Activated naive CD8-positive, alpha-beta T cell treated with anti-CD3 and anti-CD28 coated beads, Interleukin-2, amount 10 ng/mL, durations not matched to agents 7 days and 5 days (primary cell): Measurements from ENCODE around the gene IFNA2. TPM values are rescaled to one million over a fixed set of nuclear protein-coding genes. Genes with fewer than 3 reads are reported as not detected.
A peak's percentile ranks its signal among the peaks of the same experiment; 100 is the strongest.
"Not testable (repeated sequence)": the region's sequence is repeated elsewhere in the genome, so short reads cannot be mapped to it uniquely, and the experiment has no call there.

Experiments
- ATAC-seq: fragments of 150-1000 bp; cut with Tn5 transposase; one replicate; pipeline ENCODE4 v1.10.0; 2021; ENCODE audit warnings: low read depth, moderate library complexity
- POLR2A ChIA-PET: fragments of 350-600 bp; sonication (Branson Sonifier 250); formaldehyde crosslinking; loops from one replicate; lab custom pipeline; 2021; ENCODE audit warnings: antibody characterized with exemption; lab: Charles Lee
- DNase-seq: peaks from one replicate; pipeline ENCODE4 v3.0.0; 2021
- H3K27ac Mint-ChIP-seq: one replicate; pipeline ENCODE4 v1.8.0; 2022; ENCODE audit warnings: mild to moderate bottlenecking, mixed read lengths
- H3K27me3 Mint-ChIP-seq: one replicate; pipeline ENCODE4 v1.8.0; 2022; ENCODE audit warnings: mild to moderate bottlenecking, moderate library complexity, mixed read lengths
- H3K36me3 Mint-ChIP-seq: one replicate; pipeline ENCODE4 v1.8.0; 2021; ENCODE audit warnings: mild to moderate bottlenecking, mixed read lengths
- H3K4me1 Mint-ChIP-seq: one replicate; pipeline ENCODE4 v1.8.0; 2021; ENCODE audit warnings: mixed read lengths
- H3K4me3 Mint-ChIP-seq: one replicate; pipeline ENCODE4 v1.8.0; 2022; ENCODE audit warnings: mild to moderate bottlenecking, moderate library complexity, mixed read lengths
- H3K9me3 Mint-ChIP-seq: one replicate; pipeline ENCODE4 v1.8.0; 2021; ENCODE audit warnings: mixed read lengths
- total RNA-seq, 2 experiments: library from RNA; stranded (reverse); gene quantifications; one replicate each; pipeline ENCODE4 v1.2.3, GENCODE V29; 2021

IFNA2 gene
- not detected for total RNA-seq

DNA sequence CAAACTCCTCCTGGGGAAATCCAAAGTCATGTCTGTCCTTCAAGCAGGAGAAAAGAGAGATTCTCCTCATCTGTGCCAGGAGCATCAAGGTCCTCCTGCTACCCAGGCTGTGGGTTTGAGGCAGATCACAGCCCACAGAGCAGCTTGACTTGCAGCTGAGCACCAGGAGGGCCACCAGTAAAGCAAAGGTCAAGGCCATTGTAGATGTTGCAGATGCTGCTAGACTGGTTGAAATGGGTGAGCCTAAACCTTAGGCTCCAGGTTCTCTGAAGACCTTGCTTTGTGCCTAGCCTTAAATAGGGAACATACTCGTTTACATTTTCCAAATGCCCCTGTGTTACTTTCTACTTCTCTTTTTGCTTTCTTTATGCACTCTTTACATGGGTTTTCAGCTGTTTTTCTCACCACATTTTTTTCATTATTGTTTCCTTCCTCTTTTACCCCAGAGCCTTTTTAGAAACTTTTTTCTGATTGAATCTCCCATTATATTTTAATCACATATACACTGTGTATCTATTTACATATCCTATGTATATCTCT is at the start of gene IFNA2:
TSS of gene IFNA2 (minus strand) at position 268 of the 540 bp plus-strand sequence. CDS start at position 199, 69 bp downstream.
- Mint-ChIP-seq H3K4me3 (no peak within 1 kb of the TSS), H3K27me3 (peaks cover 32% of the 10 kb centered on the region), H3K27ac (no peak within 1 kb of the TSS), H3K4me1 (peaks cover 17% of the 10 kb centered on the region), H3K9me3 (peaks cover 5% of the 10 kb centered on the region), H3K36me3 (peaks cover 4% of the 10 kb centered on the region)
- POLR2A ChIA-PET = no interaction called here
- ATAC-seq (no peak), DNase-seq (no peak)

DNA sequence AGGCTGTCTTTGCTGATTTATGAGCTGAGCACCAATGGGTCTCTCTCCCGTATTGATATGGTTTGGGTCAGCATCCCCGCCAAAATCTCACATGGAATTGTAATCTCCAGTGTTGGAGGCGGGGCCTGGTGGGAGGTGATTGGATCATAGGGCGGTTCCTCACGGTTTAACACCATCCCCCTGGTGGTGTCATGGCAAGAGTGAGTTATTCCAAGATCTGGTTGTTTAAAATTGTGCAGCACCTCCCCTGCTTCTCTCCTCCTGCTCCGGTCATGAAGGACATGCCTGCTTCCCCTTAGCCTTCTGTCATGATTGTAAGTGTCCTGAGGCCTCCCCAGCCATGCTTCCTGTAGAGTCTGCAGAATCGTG is 49.8 kb upstream of the IFNA2 start:
- H3K36me3 Mint-ChIP-seq, H3K4me3 Mint-ChIP-seq, ATAC-seq, DNase-seq, H3K27ac Mint-ChIP-seq, POLR2A ChIA-PET, H3K4me1 Mint-ChIP-seq, H3K9me3 Mint-ChIP-seq: not testable (repeated sequence)
- H3K27me3 Mint-ChIP-seq = peaks cover 18% of the 10 kb centered on the region

DNA sequence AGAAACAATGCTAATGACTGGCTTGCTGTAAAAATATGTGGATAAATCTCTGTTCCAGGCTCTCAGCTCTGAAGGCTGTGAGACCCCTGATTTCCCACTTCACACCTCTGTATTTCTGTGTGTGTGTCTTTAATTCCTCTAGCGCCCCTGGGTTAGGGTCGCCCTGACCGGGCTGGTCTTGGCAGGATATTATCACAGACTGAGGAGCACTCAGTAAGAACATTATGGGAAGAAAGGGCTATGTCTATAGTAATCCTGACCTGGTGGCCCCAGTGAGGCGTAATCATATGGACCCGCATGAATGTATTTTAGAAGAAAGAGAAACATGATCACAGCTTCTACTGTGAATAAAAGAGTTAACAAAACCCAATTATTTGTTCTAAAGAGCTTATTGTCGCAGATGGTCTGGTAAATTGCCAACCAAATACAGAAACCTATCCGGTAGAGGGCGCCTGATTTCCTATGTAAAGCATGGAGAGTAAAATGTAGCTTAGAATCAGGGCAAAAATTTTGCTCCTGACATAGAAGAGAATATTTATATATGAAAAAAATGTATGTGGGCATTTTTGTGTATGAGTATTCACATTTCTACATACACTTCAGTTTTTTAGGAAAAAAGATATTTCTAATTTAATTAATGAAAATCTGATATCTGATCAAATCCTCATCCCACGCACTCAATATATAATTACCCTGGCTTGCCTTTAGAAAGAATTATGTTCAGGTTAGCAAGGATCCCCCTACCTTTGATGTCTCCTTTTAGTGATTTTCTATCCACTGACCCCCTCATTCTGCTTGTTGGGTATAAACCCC is 49.2 kb upstream of the IFNA2 start:
- no peak for ATAC-seq
- H3K36me3 Mint-ChIP-seq = no peaks in the 10 kb centered on the region

DNA sequence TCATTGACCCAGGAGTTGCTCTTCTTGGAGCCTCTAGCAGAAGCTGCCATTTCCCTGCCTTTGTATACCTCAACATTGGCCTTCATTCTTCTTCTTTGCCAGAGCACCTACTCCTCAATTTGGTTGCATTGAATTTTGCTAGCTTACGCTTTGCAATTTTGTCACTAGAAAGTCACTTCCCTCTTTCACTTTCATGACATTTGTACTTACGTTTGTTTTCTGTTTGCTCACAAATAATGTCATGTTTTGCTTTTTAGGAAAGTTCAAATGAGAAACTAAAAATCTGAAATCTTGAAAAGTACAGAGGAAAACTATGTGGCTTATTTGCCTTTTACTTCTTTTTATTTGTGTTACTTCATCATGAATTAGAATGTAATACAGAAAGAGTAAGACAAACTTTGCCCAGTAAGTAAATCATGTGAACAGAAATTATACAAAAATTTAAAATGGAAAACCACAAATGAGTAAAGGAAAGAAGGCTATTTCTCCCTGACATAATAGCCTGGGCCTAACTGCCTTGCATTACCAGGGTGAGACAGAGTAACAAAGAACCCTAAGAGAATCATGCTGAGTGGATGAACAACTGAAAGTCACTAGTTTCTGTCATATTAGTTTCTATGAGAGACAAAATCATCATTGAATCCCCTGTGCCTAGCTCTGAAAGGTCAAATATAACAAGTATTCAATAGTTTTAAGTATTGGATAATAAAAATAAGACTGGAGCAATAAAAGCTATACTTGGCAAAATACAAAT is 47.7 kb upstream of the IFNA2 start:
- POLR2A ChIA-PET = no interaction called here
- ATAC-seq = no peak
- peaks cover 29% of the 10 kb centered on the region for H3K27me3 Mint-ChIP-seq

More for the DNA sequence above, 49.2 kb upstream of the IFNA2 start:
- POLR2A ChIA-PET = no interaction called here
- H3K27ac Mint-ChIP-seq = no peak overlapping the region
- peaks cover 1% of the 10 kb centered on the region for H3K4me1 Mint-ChIP-seq
- H3K4me3 Mint-ChIP-seq = no peak overlapping the region
- H3K27me3 Mint-ChIP-seq = peaks cover 23% of the 10 kb centered on the region
- no peak for DNase-seq
- no peaks in the 10 kb centered on the region for H3K9me3 Mint-ChIP-seq

DNA sequence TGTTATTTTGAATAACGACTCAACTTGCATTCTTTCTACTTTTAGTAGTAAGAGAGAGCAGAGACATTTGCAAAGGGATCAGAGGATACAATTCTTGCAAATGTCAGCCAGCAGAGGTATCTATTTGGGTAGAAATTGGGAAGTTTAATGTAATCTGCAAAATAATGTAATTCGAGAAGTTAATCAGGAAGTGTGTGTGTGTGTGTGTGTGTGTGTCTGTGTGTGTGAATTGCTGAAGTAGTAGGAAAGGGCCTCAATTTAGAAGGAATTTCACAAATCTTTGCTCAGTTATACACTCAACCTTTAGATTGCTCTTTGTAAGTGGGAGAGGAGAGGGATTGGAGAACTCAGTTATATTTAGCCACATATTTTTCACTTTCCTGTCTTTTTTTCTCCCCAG is 44.0 kb upstream of the IFNA2 start:
- no peak for DNase-seq
- Mint-ChIP-seq H3K4me1 (no peaks in the 10 kb centered on the region), H3K4me3 (no peak overlapping the region), H3K36me3 (no peaks in the 10 kb centered on the region), H3K27ac (no peak overlapping the region), H3K27me3 (peaks cover 51% of the 10 kb centered on the region), H3K9me3 (no peaks in the 10 kb centered on the region)
- POLR2A ChIA-PET = no interaction called here
- ATAC-seq = no peak

More for the DNA sequence above, 47.7 kb upstream of the IFNA2 start:
- no peak overlapping the region for H3K27ac Mint-ChIP-seq
- peaks cover 1% of the 10 kb centered on the region for H3K4me1 Mint-ChIP-seq
- H3K9me3 Mint-ChIP-seq = no peaks in the 10 kb centered on the region
- H3K36me3 Mint-ChIP-seq = no peaks in the 10 kb centered on the region
- no peak for DNase-seq
- H3K4me3 Mint-ChIP-seq = no peak overlapping the region

DNA sequence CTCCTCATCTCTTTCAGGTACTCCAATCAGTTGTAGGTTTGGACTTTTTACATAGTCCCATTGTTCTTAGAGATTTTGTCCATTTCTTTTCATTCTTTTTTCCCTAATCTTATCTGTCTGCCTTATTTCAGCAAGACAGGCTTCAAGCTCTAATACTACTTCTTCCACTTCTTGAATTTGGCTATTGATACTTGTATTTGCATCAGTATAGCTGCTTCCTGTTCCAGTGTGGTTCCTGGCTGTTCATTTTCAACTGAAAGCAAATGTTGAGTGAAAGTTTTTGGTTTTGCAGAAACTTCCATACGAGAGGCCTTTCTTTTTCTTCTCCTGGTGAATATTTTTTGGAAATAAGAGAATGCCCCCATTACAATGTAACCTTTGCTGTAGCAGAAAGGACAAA is 43.0 kb upstream of the IFNA2 start:
- Mint-ChIP-seq H3K27ac (no peak overlapping the region), H3K4me1 (no peaks in the 10 kb centered on the region), H3K4me3 (no peak overlapping the region), H3K36me3 (no peaks in the 10 kb centered on the region), H3K9me3 (no peaks in the 10 kb centered on the region), H3K27me3 (peaks cover 56% of the 10 kb centered on the region)
- ATAC-seq = no peak
- POLR2A ChIA-PET = no interaction called here
- DNase-seq = no peak

DNA sequence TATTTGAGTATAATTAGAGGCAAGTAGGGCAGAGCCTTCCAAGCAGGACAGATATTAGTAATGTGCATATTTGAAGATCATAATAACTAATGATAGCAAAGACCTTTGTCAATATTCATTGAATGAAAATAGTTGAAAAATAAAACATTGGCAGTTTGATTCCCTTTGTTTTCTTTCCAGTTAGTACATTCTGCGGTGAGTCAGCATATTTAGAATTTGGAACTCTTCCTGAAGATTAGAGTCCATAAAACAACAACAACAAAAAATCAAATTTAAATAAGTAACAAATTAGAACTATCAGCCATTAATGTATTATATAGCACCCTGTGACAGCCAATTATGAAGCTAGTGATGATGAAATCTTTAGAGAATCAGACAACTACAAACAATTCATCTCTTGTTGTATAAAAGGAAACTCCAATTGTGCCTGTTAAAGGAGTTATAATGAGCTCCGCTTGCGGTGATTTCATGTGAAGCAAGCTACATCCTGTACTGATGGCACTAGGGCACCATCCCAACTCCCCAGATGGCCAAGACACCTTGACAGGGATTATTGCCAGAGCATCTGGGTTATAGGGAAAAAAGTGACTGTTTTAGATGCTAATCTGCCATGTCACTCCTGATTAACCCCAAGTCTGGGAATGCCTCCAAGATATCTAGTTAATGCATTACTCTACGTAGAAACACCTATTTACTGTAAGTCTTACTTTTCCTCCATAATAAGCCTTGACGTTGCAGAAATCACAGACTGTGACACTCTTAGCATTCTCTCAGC is 30.5 kb upstream of the IFNA2 start:
- POLR2A ChIA-PET = no interaction called here
- Mint-ChIP-seq H3K9me3 (no peaks in the 10 kb centered on the region), H3K36me3 (no peaks in the 10 kb centered on the region), H3K4me1 (peaks cover 6% of the 10 kb centered on the region), H3K4me3 (no peak overlapping the region), H3K27ac (no peak overlapping the region), H3K27me3 (peaks cover 17% of the 10 kb centered on the region)
- ATAC-seq (no peak), DNase-seq (no peak)

DNA sequence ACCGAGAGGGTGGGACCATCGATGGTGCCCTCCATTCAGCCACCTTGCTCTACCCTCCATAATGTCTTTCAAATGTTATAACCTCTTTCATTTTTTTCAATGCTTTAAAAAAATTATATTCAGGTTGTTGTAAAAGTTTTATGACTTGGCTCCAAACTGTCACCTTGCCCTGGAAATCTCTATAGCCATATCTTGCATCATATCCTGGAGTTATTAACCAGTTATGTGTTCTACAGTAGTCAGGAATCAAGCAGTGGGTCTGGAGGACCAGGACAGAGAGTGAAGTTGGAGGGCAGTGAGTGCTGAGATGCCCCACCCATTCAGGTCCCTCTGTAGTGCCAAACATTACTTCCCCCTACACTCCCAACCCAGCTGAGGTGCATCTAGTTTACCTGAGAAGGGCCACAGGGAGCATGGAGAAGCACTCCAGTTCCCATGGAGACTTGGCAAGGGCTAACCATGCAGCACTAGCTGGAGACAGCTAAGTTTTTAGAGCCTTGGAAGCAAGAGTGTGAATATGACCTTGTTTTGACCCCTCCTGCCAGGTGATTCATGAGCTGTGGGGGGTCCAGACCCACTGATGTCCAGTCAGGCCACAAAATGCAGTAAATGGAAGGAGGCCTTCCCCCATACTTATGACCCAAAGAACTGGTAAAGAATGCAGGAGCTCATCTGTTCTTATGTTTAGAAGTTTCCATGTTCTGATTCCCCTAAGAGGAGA is 29.2 kb upstream of the IFNA2 start:
- H3K9me3 Mint-ChIP-seq = no peaks in the 10 kb centered on the region
- POLR2A ChIA-PET = no interaction called here
- H3K36me3 Mint-ChIP-seq = no peaks in the 10 kb centered on the region
- H3K4me1 Mint-ChIP-seq = peaks cover 2% of the 10 kb centered on the region
- H3K27me3 Mint-ChIP-seq = peaks cover 18% of the 10 kb centered on the region
- H3K4me3 Mint-ChIP-seq = no peak overlapping the region
- no peak overlapping the region for H3K27ac Mint-ChIP-seq
- DNase-seq = no peak
- ATAC-seq = no peak

DNA sequence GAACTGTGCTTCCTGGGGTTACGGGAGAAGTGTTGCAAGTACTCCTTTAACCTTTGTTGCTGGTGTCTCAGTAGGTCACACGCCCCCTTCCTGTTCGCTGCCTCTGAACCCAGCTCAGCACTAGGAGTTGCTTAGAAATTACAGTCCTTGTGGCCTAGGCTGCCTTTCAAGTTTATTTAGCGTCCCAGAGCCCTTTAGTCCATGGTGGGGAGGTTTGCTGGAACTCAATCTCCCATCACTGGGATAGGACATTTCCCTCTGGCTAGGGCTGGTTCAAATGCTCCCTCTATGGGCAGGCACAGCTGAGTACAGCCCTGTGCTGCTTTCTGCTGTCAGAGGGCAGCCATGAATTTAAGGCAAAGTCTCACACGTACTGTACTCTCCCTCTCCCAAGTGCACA is 28.4 kb upstream of the IFNA2 start:
- POLR2A ChIA-PET = no interaction called here
- H3K4me3 Mint-ChIP-seq = no peak overlapping the region
- no peaks in the 10 kb centered on the region for H3K9me3 Mint-ChIP-seq
- DNase-seq = no peak
- no peak overlapping the region for H3K27ac Mint-ChIP-seq
- peaks cover 22% of the 10 kb centered on the region for H3K27me3 Mint-ChIP-seq
- H3K4me1 Mint-ChIP-seq = peaks cover 2% of the 10 kb centered on the region
- H3K36me3 Mint-ChIP-seq = no peaks in the 10 kb centered on the region
- ATAC-seq = peak; percentile 36

DNA sequence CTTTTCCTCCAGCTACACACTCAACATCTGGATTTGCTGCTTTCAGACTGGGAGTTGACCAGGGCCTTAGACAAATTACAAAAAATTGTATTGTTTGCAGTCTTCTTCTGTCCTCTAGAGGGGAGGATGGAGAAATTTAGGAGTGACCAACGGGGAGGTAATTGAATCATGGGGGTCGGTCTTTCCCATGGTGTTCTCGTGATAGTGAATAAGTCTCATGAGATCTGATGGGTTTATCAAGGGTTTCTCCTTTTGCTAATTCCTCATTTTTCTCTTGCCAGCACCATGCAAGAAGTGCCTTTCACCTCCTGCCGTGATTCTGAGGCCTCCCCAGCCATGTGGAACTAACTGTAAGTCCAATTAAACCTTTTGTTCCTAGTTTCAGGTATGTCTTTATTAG is 28.0 kb upstream of the IFNA2 start:
- POLR2A ChIA-PET = no interaction called here
- no peaks in the 10 kb centered on the region for H3K9me3 Mint-ChIP-seq
- peaks cover 2% of the 10 kb centered on the region for H3K4me1 Mint-ChIP-seq
- ATAC-seq (no peak), DNase-seq (no peak)
- no peaks in the 10 kb centered on the region for H3K36me3 Mint-ChIP-seq
- H3K27me3 Mint-ChIP-seq = peaks cover 22% of the 10 kb centered on the region
- no peak overlapping the region for H3K27ac Mint-ChIP-seq
- H3K4me3 Mint-ChIP-seq = no peak overlapping the region

DNA sequence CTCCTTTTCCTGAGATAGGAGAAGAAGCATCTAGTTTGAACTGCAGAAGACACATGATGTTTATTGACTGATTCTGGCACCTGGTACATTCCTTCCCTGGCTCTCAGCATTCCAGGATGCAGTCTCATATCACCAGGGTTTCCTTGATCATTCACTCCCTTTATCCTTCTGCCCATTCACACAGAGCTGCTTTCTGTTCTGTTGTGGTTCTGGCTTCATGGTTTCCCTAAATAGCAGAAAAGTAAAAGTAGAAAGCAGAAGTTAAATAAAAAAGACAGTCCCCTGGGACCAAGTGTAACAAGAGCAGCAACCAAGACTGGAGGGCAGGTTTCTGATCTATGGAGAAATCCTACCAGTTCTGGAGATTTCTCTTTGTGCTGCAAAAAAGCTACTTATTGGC is 26.9 kb upstream of the IFNA2 start:
- Mint-ChIP-seq H3K4me1 (peaks cover 2% of the 10 kb centered on the region), H3K36me3 (no peaks in the 10 kb centered on the region), H3K27me3 (peaks cover 24% of the 10 kb centered on the region), H3K27ac (no peak overlapping the region), H3K4me3 (no peak overlapping the region), H3K9me3 (no peaks in the 10 kb centered on the region)
- POLR2A ChIA-PET = no interaction called here
- DNase-seq = no peak
- no peak for ATAC-seq

DNA sequence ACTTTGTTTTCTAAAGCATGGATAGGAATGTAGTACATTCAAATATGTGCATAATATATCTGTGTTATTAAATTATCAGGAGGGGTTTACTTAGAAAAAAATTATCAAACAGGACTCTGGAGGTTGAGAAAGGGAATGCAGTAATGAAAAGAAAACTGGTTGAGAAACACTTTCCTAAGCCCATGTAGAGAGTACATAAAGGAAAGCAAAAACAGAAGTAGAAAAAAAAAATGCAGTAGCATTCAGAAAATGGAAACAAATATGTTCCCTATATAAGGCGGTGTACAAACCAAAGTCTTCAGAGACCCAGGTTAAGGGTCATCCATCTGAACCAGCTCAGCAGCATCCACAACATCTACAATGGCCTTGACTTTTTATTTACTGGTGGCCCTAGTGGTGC is 23.6 kb upstream of the IFNA2 start, which contains the start of gene IFNA8:
TSS of gene IFNA8 (plus strand) at position 301 of the 400 bp plus-strand sequence. CDS start at position 361, 60 bp downstream.
- ATAC-seq (no peak), DNase-seq (no peak)
- POLR2A ChIA-PET = no interaction called here
- Mint-ChIP-seq H3K9me3 (no peaks in the 10 kb centered on the region), H3K4me3 (no peak within 1 kb of the TSS), H3K27ac (no peak within 1 kb of the TSS), H3K27me3 (peaks cover 42% of the 10 kb centered on the region), H3K36me3 (no peaks in the 10 kb centered on the region), H3K4me1 (peaks cover 2% of the 10 kb centered on the region)

DNA sequence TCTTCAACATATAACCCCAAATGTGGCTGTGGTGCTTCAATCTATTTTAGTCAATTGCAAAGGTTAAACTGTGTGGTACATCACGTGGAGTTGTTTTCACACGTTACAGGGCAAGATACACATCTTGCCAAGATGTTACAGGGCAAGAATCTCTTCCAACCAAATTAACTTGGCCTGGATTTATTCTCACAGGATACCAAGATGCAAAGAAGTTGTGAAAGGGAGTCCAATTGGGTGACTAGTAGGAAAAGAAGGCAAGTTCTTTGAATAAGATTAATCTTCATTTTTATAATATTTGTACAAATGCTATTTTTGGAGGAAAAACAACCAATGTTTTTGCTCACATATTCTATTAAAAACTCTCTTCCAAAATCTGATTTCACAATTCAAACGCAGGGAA is 18.9 kb upstream of the IFNA2 start:
- Mint-ChIP-seq H3K4me3 (no peak overlapping the region), H3K27me3 (peaks cover 49% of the 10 kb centered on the region), H3K9me3 (no peaks in the 10 kb centered on the region), H3K36me3 (no peaks in the 10 kb centered on the region), H3K4me1 (peaks cover 7% of the 10 kb centered on the region), H3K27ac (no peak overlapping the region)
- ATAC-seq (no peak), DNase-seq (no peak)
- POLR2A ChIA-PET = no interaction called here
